IMR-90 (cell line): ENCODE results near the gene SMYD5. TPM values are rescaled to one million over a fixed set of nuclear protein-coding genes. Genes with fewer than 3 reads are reported as not detected.

Experiments
- ATAC-seq: fragments of 200-7000 bp; cut with Tn5 transposase; 2 replicates; pipeline ENCODE4 v1.9.1; 2020; ENCODE audit warnings: low read depth, mild to moderate bottlenecking, moderate library complexity
- BruUV-seq: library from RNA; stranded (reverse); fragments of 400-500 nt; replicated peaks from 2 replicates; lab custom pipeline; 2021; lab: Mats Ljungman, UMichigan
- CTCF ChIA-PET: fragments of 300-600 bp; formaldehyde crosslinking; extraction: SDS; loops from one replicate; lab custom pipeline; 2021; ENCODE audit warnings: antibody characterized with exemption; lab: Yijun Ruan, JAX
- POLR2A ChIA-PET: fragments of 300-600 bp; sonication (Branson Sonifier 250); formaldehyde crosslinking; loops from one replicate; lab custom pipeline; 2022; ENCODE audit warnings: antibody characterized with exemption; ENCODE audit not compliant: unreplicated experiment; lab: Charles Lee
- DNase-seq: peaks from one replicate; pipeline ENCODE4 v3.0.0; 2013
- H2AFZ ChIP-seq: replicated peaks from 2 replicates; pipeline ENCODE3; 2013; ENCODE audit warnings: low read length, mild to moderate bottlenecking; ENCODE audit not compliant: poor library complexity
- H2AK5ac ChIP-seq: 2 replicates; pipeline ENCODE4 v1.6.1; 2013; ENCODE audit warnings: low read depth, low read length, inconsistent platforms
- H2AK9ac ChIP-seq: replicated peaks from 2 replicates; pipeline ENCODE3; 2013; ENCODE audit warnings: mild to moderate bottlenecking, low read depth, low read length, moderate library complexity; ENCODE audit not compliant: poor library complexity
- H2BK120ac ChIP-seq: 2 replicates; pipeline ENCODE4 v1.6.1; 2013; ENCODE audit warnings: low read depth, low read length, inconsistent platforms
- H2BK15ac ChIP-seq: 3 replicates; pipeline ENCODE4 v1.6.1; 2013; ENCODE audit warnings: low read depth, low read length, inconsistent platforms
- H2BK20ac ChIP-seq: 2 replicates; pipeline ENCODE4 v1.6.1; 2013; ENCODE audit warnings: low read depth, mild to moderate bottlenecking, inconsistent platforms, low read length, moderate library complexity
- H2BK5ac ChIP-seq: 2 replicates; pipeline ENCODE4 v1.6.1; 2013; ENCODE audit warnings: mild to moderate bottlenecking, low read depth, low read length, inconsistent platforms; ENCODE audit not compliant: poor library complexity, severe bottlenecking
- H3K14ac ChIP-seq: replicated peaks from 2 replicates; pipeline ENCODE4 v1.6.1; 2013; ENCODE audit warnings: low read depth, low read length, inconsistent platforms
- H3K18ac ChIP-seq: 2 replicates; pipeline ENCODE4 v1.6.1; 2013; ENCODE audit warnings: low read depth, low read length, control low read depth
- H3K23ac ChIP-seq: 2 replicates; pipeline ENCODE4 v1.6.1; 2013; ENCODE audit warnings: low read depth, low read length, inconsistent platforms
- H3K27ac ChIP-seq: 2 replicates; pipeline ENCODE4 v1.5.1; 2013; ENCODE audit warnings: mild to moderate bottlenecking, control low read depth, low read length; ENCODE audit not compliant: insufficient read depth
- H3K27me3 ChIP-seq: 2 replicates; pipeline ENCODE4 v1.6.1; 2013; ENCODE audit warnings: low read length; ENCODE audit not compliant: control insufficient read depth, insufficient read depth
- H3K36me3 ChIP-seq: 2 replicates; pipeline ENCODE4 v1.6.1; 2013; ENCODE audit warnings: low read length, mixed read lengths; ENCODE audit not compliant: control insufficient read depth, insufficient read depth
- H3K4ac ChIP-seq: 2 replicates; pipeline ENCODE4 v1.6.1; 2013; ENCODE audit warnings: low read depth, low read length, inconsistent platforms
- H3K4me1 ChIP-seq: 2 replicates; pipeline ENCODE4 v1.6.1; 2013; ENCODE audit warnings: low read length, mixed read lengths; ENCODE audit not compliant: control insufficient read depth, insufficient read depth
- H3K4me2 ChIP-seq: 2 replicates; pipeline ENCODE4 v1.6.1; 2013; ENCODE audit warnings: low read depth, mild to moderate bottlenecking, control low read depth, low read length, moderate library complexity
- H3K4me3 ChIP-seq: 2 replicates; pipeline ENCODE4 v1.5.1; 2013; ENCODE audit warnings: low read depth, mild to moderate bottlenecking, control low read depth, low read length, moderate library complexity; ENCODE audit not compliant: insufficient read depth
- H3K56ac ChIP-seq: 2 replicates; pipeline ENCODE4 v1.6.1; 2013; ENCODE audit warnings: low read length, inconsistent platforms; ENCODE audit not compliant: insufficient read depth; ENCODE audit errors: extremely low read depth
- H3K79me1 ChIP-seq, 2 experiments: 2 replicates each; pipeline ENCODE4 v1.6.1; 2013; ENCODE audit warnings: low read length in 2 of 2, inconsistent platforms in 1 of 2, low read depth in 1 of 2
- H3K9ac ChIP-seq: 2 replicates; pipeline ENCODE4 v1.6.1; 2013; ENCODE audit warnings: low read depth, low read length, control low read depth
- H3K9me1 ChIP-seq: 2 replicates; pipeline ENCODE4 v1.6.1; 2013; ENCODE audit warnings: low read length, inconsistent platforms; ENCODE audit not compliant: insufficient read depth
- H3K9me3 ChIP-seq: 2 replicates; pipeline ENCODE4 v1.6.1; 2013; ENCODE audit warnings: low read length; ENCODE audit not compliant: control insufficient read depth, insufficient read depth
- H4K20me1 ChIP-seq: 2 replicates; pipeline ENCODE4 v1.6.1; 2013; ENCODE audit warnings: low read length, inconsistent platforms; ENCODE audit not compliant: insufficient read depth
- H4K5ac ChIP-seq: 2 replicates; pipeline ENCODE4 v1.6.1; 2013; ENCODE audit warnings: mild to moderate bottlenecking, low read depth, low read length, control low read depth
- H4K8ac ChIP-seq, 2 experiments: 2 replicates each; pipeline ENCODE4 v1.6.1; 2013; ENCODE audit warnings: low read depth in 2 of 2, low read length in 2 of 2, control low read depth in 1 of 2, inconsistent platforms in 1 of 2
- H4K91ac ChIP-seq: 2 replicates; pipeline ENCODE4 v1.6.1; 2013; ENCODE audit warnings: low read depth, low read length, inconsistent platforms; ENCODE audit not compliant: insufficient read depth
- BHLHE40 ChIP-seq: fragments of 150-350 bp; IDR thresholded peaks from 2 replicates; pipeline ENCODE4 v1.6.1; 2016; ENCODE audit warnings: mild to moderate bottlenecking, low read depth, low read length
- CEBPB ChIP-seq: IDR thresholded peaks from 2 replicates; pipeline ENCODE4 v1.6.1; 2012; ENCODE audit warnings: low read depth, low read length, improper control_type of control experiment
- CHD1 ChIP-seq: IDR thresholded peaks from 2 replicates; pipeline ENCODE4 v1.6.1; 2012; ENCODE audit warnings: low read depth, low read length, improper control_type of control experiment
- CTCF ChIP-seq: conservative IDR thresholded peaks from 2 replicates; pipeline ENCODE4 v1.5.1; 2012; ENCODE audit warnings: mild to moderate bottlenecking, low read depth, low read length, improper control_type of control experiment
- FOS ChIP-seq: fragments of 150-350 bp; IDR thresholded peaks from 2 replicates; pipeline ENCODE4 v1.6.1; 2016; ENCODE audit warnings: low read depth, low read length
- MAFK ChIP-seq: IDR thresholded peaks from 2 replicates; pipeline ENCODE4 v1.6.1; 2012; ENCODE audit warnings: low read depth, low read length, improper control_type of control experiment
- MAZ ChIP-seq: IDR thresholded peaks from 2 replicates; pipeline ENCODE4 v1.6.1; 2012; ENCODE audit warnings: low read depth, mild to moderate bottlenecking, low read length, improper control_type of control experiment, moderate library complexity, borderline replicate concordance
- POLR2A ChIP-seq: IDR thresholded peaks from 2 replicates; pipeline ENCODE4 v1.6.1; 2012; ENCODE audit warnings: mild to moderate bottlenecking, low read depth, low read length
- RAD21 ChIP-seq: IDR thresholded peaks from 2 replicates; pipeline ENCODE4 v1.6.1; 2012; ENCODE audit warnings: low read length, improper control_type of control experiment
- RCOR1 ChIP-seq: IDR thresholded peaks from 2 replicates; pipeline ENCODE4 v1.6.1; 2012; ENCODE audit warnings: mild to moderate bottlenecking, low read length, improper control_type of control experiment; ENCODE audit not compliant: insufficient replicate concordance
- SMC3 ChIP-seq: fragments of 150-350 bp; IDR thresholded peaks from 2 replicates; pipeline ENCODE4 v1.6.1; 2016; ENCODE audit warnings: low read depth, mild to moderate bottlenecking, antibody characterized with exemption, low read length, moderate library complexity
- WGBS, 2 experiments: methylation state at CpG; one replicate each; pipeline versions ENCODE4 v1.1.5 to v1.1.7; 2013; ENCODE audit warnings: missing lambda C conversion rate in 2 of 2; ENCODE audit not compliant: insufficient read length in 1 of 2; ENCODE audit errors: extremely low coverage in 2 of 2; 5-methylcytosine and 5-hydroxymethylcytosine counted together
- dilution Hi-C: fragments of 300-500 bp; cut with HindIII; formaldehyde crosslinking; loops from one replicate; pipeline ENCODE4 v1.14.3; 2018; ENCODE audit warnings: low sequenced_read_pairs; ENCODE audit not compliant: unreplicated experiment
- in situ Hi-C: fragments of 300-500 bp; cut with MboI; formaldehyde crosslinking; loops from 3 replicates; pipeline ENCODE4 v1.14.3; 2019; ENCODE audit warnings: low sequenced_read_pairs, inconsistent platforms, mixed read lengths
- intact Hi-C: fragments of 100-400 bp; cut with micrococcal nuclease; formaldehyde crosslinking; loops from 2 replicates; pipeline ENCODE4 v1.10.0; 2022
- polyA plus RNA-seq, 3 experiments: library from polyadenylated mRNA; depleted of rRNA; stranded (reverse); fragments of >200 nt; gene quantifications; 2 replicates each; pipeline ENCODE4 v1.2.3, GENCODE V29; 2012; ENCODE audit warnings: low replicate concordance in 1 of 3
- total RNA-seq: library from RNA; depleted of rRNA; stranded (reverse); fragments of >200 nt; gene quantifications from 2 replicates; pipeline ENCODE4 v1.2.3, GENCODE V29; 2012
- TF ChIP-seq, protein P1 (sequence below): fragments of 150-350 bp; IDR thresholded peaks from 2 replicates; pipeline ENCODE4 v1.6.1; 2017; ENCODE audit warnings: mild to moderate bottlenecking, antibody characterized with exemption, low read length, low read depth

Gene SMYD5
- total and polyA plus RNA-seq, 2 of the 4 experiments (the other 2 are of a cell fraction), result 17.8 to 19.7 TPM

DNA sequence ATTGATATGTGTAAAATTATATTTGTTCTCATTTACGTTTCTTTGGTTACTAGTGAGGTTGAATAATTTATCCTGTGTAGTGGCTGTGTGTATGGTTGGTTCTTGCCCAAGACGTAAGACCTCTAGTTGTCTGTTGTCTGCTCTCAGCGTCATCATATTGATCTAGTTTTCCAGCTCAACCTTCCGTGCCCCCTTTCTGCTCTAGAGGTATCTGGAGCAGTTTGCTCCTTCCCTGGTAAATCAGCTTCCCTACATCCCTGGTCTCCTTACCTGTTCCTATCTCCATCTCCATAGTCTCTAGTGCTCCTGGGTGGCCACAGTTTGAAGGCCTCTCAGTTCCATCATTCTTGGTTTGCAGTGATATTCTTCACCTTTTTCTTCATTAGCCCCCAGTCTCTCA lies 1.2 kb downstream of the SMYD5 start:
- peaks cover 8% of the 10 kb centered on the region for H3K4me1 ChIP-seq
- ChIA-PET CTCF (interaction anchor here (0.7 to 1.1 kb wide), 2 partner anchors 19 to 25 kb away, joined by 3 to 5 read pairs; no protein-coding TSS in a partner anchor), POLR2A (no interaction called here)
- H4K5ac ChIP-seq, result no peak overlapping the region
- H2BK20ac ChIP-seq, result no peak overlapping the region
- peak overlapping the region; percentile 10; the same call in 1 of the 2 replicates for H4K91ac ChIP-seq
- H2BK15ac ChIP-seq, result no peak overlapping the region
- no peaks in the 10 kb centered on the region; the same call in 1 of the 2 replicates for H4K20me1 ChIP-seq
- H3K27ac ChIP-seq, result no peak overlapping the region
- no peak overlapping the region; the same call in 1 of the 2 replicates for H3K9ac ChIP-seq
- H2BK120ac ChIP-seq, result no peak overlapping the region
- no peak overlapping the region for H2AK5ac ChIP-seq
- WGBS, 2 experiments, result 60% methylated on average over 1 of the region's 4 CpGs; no CpG with 5 or more reads in 1 of the 2 experiments
- DNase-seq (no peak), ATAC-seq (no peak)
- peak overlapping the region; percentile 17 for H3K4me2 ChIP-seq
- BruUV-seq, result no TSS peak
- H3K56ac ChIP-seq, result no peak overlapping the region
- peaks cover 20% of the 10 kb centered on the region for H3K9me1 ChIP-seq
- peak overlapping the region; percentile 25 to 31; a peak in 1 of 4 replicates for H4K8ac ChIP-seq
- H3K14ac ChIP-seq, result 0 out of 2 replicates have a peak overlapping the region, but pooled peaks have one; percentile 54
- in situ Hi-C loops (no loop called here), intact Hi-C loops (no loop called here), dilution Hi-C loops (no loop called here)
- no peak overlapping the region for H2BK5ac ChIP-seq
- peak overlapping the region; percentile 5; the same call in 1 of the 2 replicates for H3K4ac ChIP-seq
- TF ChIP-seq SMC3, result no peak
- TF ChIP-seq CHD1, result no peak
- TF ChIP-seq POLR2A, result no peak
- TF ChIP-seq RCOR1, result no peak
- TF ChIP-seq BHLHE40, result no peak
- TF ChIP-seq, protein P1, sequence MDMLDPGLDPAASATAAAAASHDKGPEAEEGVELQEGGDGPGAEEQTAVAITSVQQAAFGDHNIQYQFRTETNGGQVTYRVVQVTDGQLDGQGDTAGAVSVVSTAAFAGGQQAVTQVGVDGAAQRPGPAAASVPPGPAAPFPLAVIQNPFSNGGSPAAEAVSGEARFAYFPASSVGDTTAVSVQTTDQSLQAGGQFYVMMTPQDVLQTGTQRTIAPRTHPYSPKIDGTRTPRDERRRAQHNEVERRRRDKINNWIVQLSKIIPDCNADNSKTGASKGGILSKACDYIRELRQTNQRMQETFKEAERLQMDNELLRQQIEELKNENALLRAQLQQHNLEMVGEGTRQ, result no peak
- TF ChIP-seq CTCF, result no peak
- no peak for TF ChIP-seq RAD21
- no peak for TF ChIP-seq MAFK
- TF ChIP-seq CEBPB, result no peak
- no peak for TF ChIP-seq FOS
- TF ChIP-seq MAZ, result no peak
- peaks cover 24 to 48% of the 10 kb centered on the region in 2 experiments; a peak in 3 of 4 replicates for H3K79me1 ChIP-seq
- H3K9me3 ChIP-seq, result no peaks in the 10 kb centered on the region
- no peak overlapping the region; the same call in 1 of the 2 replicates for H3K23ac ChIP-seq
- H3K4me3 ChIP-seq, result no peak overlapping the region
- no peak overlapping the region for H2AK9ac ChIP-seq
- H3K36me3 ChIP-seq, result no peaks in the 10 kb centered on the region; the same call in 1 of the 2 replicates
- H3K27me3 ChIP-seq, result no peaks in the 10 kb centered on the region; the same call in 1 of the 2 replicates
- H2AFZ ChIP-seq, result no peak overlapping the region
- no peak overlapping the region for H3K18ac ChIP-seq
